ENCODE results near the gene ENG.
A peak's percentile ranks its signal among the peaks of the same experiment; 100 is the strongest.

ENG gene

DNA sequence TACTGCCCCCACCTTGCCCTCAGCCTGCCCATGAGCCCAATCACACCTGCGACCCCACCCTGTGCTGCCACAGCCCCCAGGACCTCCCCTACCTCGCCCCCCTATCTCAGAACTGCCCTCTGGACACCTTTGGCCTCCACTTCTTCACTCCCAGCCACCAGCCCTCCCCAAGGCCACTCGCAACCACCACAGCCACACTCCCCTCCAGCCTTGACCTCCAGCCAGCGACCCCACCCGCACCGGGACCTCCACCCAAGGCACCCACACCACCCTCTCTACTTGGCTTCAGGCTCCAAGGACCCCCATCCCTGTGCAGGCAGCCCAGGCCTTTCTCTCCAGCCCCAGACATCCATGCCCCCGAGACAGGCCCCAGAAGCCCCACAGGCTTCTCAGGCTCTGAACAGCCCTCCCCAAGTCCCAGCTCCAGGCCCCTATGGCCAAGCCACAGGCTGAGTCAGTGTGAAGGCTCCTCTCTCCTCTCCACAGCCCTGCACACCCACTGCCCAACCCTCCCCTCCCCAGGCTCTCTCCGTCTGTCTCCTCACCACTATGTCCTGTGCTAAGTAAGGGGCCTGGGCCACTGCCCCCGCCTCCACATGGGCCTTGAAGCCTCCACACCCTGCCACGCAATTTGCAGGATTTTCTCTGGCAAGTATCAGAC, 21.0 kb upstream of the ENG start:
- in situ Hi-C loops (cut with HindIII; ENCODE audit: low sequenced_read_pairs) = no loop called here
- peak; percentile 75 for DNase-seq (ENCODE audit: low read depth, low spot score)
- H3K4me3 ChIP-seq (ENCODE audit: low read depth, low read length) = peak overlapping the region; percentile 18
- TF ChIP-seq, protein P1, sequence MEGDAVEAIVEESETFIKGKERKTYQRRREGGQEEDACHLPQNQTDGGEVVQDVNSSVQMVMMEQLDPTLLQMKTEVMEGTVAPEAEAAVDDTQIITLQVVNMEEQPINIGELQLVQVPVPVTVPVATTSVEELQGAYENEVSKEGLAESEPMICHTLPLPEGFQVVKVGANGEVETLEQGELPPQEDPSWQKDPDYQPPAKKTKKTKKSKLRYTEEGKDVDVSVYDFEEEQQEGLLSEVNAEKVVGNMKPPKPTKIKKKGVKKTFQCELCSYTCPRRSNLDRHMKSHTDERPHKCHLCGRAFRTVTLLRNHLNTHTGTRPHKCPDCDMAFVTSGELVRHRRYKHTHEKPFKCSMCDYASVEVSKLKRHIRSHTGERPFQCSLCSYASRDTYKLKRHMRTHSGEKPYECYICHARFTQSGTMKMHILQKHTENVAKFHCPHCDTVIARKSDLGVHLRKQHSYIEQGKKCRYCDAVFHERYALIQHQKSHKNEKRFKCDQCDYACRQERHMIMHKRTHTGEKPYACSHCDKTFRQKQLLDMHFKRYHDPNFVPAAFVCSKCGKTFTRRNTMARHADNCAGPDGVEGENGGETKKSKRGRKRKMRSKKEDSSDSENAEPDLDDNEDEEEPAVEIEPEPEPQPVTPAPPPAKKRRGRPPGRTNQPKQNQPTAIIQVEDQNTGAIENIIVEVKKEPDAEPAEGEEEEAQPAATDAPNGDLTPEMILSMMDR (IDR thresholded peaks at IDR 0.05; ENCODE audit: low read depth, low read length) = no peak

DNA sequence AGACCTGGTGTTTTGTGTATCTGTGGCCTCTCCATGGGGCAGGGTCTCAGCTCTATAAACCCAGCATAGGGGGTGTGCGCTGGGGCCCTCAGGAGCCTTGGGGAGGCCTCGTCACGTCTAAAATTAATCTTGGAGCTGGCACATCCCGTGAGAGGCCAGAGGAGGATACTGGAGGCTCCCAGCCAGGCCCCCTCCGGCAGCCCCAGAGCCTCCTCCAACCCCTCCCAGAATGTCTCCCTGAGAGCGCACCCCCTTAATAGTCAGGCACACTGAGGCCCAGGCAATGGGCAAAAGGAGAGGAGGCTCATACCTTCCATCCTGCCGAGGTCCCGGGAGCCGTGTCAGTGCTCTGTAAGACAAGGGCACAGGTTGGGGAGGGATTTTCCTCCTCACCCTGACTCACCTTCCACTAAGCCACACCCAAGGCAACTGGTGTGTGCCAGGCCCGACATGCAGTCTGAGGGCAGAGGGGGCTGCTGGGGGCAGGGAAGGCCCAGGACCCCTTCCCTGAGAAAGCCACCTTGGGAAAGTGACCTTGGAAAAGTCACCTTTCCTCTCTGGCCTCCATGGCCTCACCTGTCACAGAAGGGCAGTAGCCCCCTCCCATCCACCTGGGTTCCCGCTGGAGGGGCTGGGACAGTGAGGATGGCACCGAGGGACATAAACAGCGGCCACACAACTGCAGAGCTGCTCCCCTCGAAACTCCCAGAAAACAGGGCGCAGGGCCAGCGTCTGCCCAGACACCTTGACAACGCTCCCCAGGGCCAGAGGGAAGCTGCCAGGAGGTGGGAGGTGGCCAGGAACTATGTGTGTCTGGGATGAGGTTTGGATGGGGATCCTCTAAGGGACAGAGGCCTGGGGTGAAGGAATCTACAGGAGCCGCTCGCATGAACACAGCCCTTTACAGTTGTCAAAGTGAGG, 20.1 kb upstream of the ENG start:
- TF ChIP-seq, protein P1 (IDR thresholded peaks at IDR 0.05; ENCODE audit: low read depth, low read length) = no peak
- in situ Hi-C loops (cut with HindIII; ENCODE audit: low sequenced_read_pairs) = no loop called here
- no peak for DNase-seq (ENCODE audit: low read depth, low spot score)
- H3K4me3 ChIP-seq (ENCODE audit: low read depth, low read length) = no peak overlapping the region

DNA sequence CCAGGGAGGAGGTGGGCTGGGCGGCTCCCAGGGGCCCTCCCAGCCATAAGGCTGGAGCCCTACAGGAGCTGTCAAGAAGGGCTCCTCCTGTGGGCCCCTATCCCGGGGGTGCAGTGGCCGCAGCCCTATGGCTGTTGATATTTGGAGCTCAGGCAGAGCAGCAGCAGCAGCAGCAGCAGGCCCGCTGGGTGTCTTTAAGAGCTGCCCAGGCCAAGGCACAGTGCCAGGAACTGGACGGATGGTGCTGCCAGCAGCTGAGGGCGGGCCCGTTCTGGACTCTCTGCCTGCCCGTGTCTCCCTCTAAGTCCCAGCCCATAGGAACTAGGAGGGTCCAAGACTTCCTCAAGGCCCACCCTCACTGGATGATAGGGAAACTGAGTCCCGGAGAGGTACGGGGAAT, 19.4 kb upstream of the ENG start:
- in situ Hi-C loops (cut with HindIII; ENCODE audit: low sequenced_read_pairs) = no loop called here
- no peak overlapping the region for H3K4me3 ChIP-seq (ENCODE audit: low read depth, low read length)
- TF ChIP-seq, protein P1 (IDR thresholded peaks at IDR 0.05; ENCODE audit: low read depth, low read length) = no peak
- peak; percentile 52 for DNase-seq (ENCODE audit: low read depth, low spot score)

DNA sequence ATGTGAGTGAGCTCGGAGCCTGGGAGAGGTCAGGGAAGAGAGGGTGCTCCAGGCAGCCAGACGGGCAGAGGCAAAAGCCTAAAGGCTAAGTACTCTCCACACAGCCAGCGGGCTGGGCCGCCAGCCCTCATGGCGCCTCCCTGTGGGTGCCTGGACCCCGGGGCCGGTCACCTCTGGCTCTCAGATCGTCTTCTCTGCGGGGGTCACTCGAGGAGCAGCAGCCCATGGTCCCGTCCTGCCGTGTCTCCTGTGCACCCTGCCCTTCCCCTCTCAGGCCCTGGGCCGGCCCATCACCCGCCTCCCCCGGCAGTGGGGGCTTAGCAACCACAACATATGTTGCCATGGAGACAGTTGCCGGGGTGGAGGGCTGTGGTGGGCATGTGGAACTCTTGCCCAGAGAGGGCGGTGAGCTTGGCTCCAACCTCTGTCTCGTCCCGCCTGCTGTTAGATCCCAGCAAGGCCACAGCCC, 18.8 kb upstream of the ENG start:
- H3K4me3 ChIP-seq (ENCODE audit: low read depth, low read length) = no peak overlapping the region
- DNase-seq (ENCODE audit: low read depth, low spot score) = peak; percentile 32
- TF ChIP-seq, protein P1 (IDR thresholded peaks at IDR 0.05; ENCODE audit: low read depth, low read length) = no peak
- in situ Hi-C loops (cut with HindIII; ENCODE audit: low sequenced_read_pairs) = no loop called here

DNA sequence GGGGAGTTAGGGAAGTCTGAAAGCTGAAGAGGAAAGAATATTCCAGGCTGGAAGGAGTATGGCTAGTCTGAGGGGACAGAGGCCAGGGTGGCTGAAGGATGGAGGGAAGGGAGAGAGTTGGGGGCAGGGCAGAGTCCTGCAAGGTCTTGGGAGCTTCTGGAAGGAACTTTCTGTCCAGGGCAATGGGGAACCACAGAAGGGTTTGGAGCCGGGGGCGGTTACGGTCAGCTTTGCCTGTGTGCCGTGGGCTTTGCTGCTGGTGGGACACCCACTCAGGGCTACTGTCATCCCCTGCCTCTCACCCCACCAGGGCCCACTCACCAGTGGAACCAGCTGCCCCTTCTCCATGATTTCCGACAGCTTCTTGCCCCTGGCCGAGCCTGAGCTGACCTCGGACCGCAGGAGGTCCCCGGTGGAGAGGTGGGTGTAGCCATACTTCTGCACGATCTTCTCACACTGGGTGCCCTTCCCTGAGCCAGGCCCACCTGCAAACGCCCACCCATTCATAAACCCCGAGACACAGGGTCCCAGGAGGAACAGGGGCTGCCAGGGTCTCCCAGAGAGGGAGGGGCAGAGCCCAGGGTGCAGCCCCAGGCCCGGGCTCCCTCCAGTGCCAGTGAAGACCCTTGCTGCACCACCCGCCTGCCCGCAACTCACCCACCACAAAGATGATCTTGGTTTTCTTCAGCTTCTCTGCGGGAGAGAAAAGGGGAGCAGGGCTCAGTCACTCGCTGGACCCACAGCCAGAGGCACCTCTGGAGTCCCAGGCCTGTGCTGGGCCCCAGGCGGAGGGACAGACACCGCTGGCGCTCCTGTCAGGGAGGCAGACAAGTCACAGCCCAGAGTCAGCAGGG, 18.1 kb upstream of the ENG start:
- TF ChIP-seq, protein P1 (IDR thresholded peaks at IDR 0.05; ENCODE audit: low read depth, low read length) = no peak
- DNase-seq (ENCODE audit: low read depth, low spot score) = no peak
- no peak overlapping the region for H3K4me3 ChIP-seq (ENCODE audit: low read depth, low read length)
- in situ Hi-C loops (cut with HindIII; ENCODE audit: low sequenced_read_pairs) = no loop called here

DNA sequence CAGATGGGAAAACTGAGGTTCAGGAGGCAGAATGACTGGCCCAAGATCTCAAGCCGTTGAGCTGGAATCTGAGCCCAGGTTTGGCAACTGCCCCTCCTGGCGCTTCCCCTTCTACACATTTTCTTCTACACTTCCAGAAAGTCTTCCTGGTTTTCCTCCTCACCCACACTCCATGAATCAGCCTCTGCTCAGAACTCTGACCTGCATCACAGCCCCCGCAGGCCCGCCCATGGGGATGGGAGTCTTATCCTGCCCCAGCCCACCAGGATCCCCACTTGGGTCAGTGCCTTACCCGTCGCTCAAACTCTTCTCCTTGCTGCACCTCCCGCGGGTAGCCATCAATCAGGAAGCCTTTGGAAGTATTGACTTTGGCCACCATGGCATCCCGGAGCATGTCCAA, 17.1 kb upstream of the ENG start:
- H3K4me3 ChIP-seq (ENCODE audit: low read depth, low read length) = no peak overlapping the region
- TF ChIP-seq, protein P1 (IDR thresholded peaks at IDR 0.05; ENCODE audit: low read depth, low read length) = no peak
- DNase-seq (ENCODE audit: low read depth, low spot score) = no peak
- in situ Hi-C loops (cut with HindIII; ENCODE audit: low sequenced_read_pairs) = no loop called here
